BE2C (cell line): Measurements from ENCODE around the gene YKT6.
A peak's percentile ranks its signal among the peaks of the same experiment; 100 is the strongest.

Source experiments
- DNase-seq: peaks from one replicate; pipeline ENCODE4 v3.0.0-alpha.2; 2020
- H3K27me3 ChIP-seq: fragments of 250-450 bp; sonication (Bioruptor Pico); 2 replicates; pipeline ENCODE4 v1.5.1; 2020; ENCODE audit warnings: mild to moderate bottlenecking
- H3K36me3 ChIP-seq: fragments of 250-450 bp; sonication (Bioruptor Pico); 2 replicates; pipeline ENCODE4 v1.5.1; 2020; ENCODE audit warnings: mild to moderate bottlenecking
- H3K4me1 ChIP-seq: fragments of 250-450 bp; sonication (Bioruptor Pico); 2 replicates; pipeline ENCODE4 v1.5.1; 2020
- H3K4me3 ChIP-seq: 2 replicates; pipeline ENCODE4 v1.5.1; 2011; ENCODE audit warnings: low read depth, low read length
- H3K9me3 ChIP-seq: fragments of 250-450 bp; sonication (Bioruptor Pico); 2 replicates; pipeline ENCODE4 v1.5.1; 2020
- CTCF ChIP-seq: IDR thresholded peaks from 2 replicates; pipeline ENCODE4 v1.5.1; 2012; ENCODE audit warnings: mild to moderate bottlenecking, low read depth, low read length

The YKT6 gene

GRCh38 chr7:44189993-44190872, 10.5 kb upstream of the YKT6 start:
- no peaks in the 10 kb centered on the region for H3K27me3 ChIP-seq
- no peak for TF ChIP-seq CTCF

GRCh38 chr7:44191171-44191570, 9.6 kb upstream of the YKT6 start:
- Histone ChIP-seq H3K27me3 (no peaks in the 10 kb centered on the region), H3K9me3 (no peaks in the 10 kb centered on the region), H3K36me3 (no peaks in the 10 kb centered on the region), H3K4me1 (no peaks in the 10 kb centered on the region; the same call in 1 of the 2 replicates), H3K4me3 (no peak overlapping the region)
- TF ChIP-seq CTCF, result no peak
- DNase-seq, result no peak

More at GRCh38 chr7:44189993-44190872, 10.5 kb upstream of the YKT6 start:
- DNase-seq, result no peak
- no peaks in the 10 kb centered on the region; the same call in 1 of the 2 replicates for H3K4me1 ChIP-seq
- no peak overlapping the region for H3K4me3 ChIP-seq
- H3K36me3 ChIP-seq, result no peaks in the 10 kb centered on the region
- H3K9me3 ChIP-seq, result no peaks in the 10 kb centered on the region

GRCh38 chr7:44193011-44193802, 7.6 kb upstream of the YKT6 start:
- DNase-seq, result peak; percentile 47
- Histone ChIP-seq H3K27me3 (no peaks in the 10 kb centered on the region), H3K4me1 (no peaks in the 10 kb centered on the region; the same call in 1 of the 2 replicates), H3K9me3 (no peaks in the 10 kb centered on the region), H3K36me3 (no peaks in the 10 kb centered on the region), H3K4me3 (no peak overlapping the region)
- TF ChIP-seq CTCF, result no peak

- Histone ChIP-seq H3K27me3 (no peaks in the 10 kb centered on the region), H3K36me3 (no peaks in the 10 kb centered on the region)
- no peak for DNase-seq
These were observed 6.7 kb upstream of the YKT6 start for GRCh38 chr7:44194069-44194468.

GRCh38 chr7:44194562-44195145, 6.1 kb upstream of the YKT6 start:
- H3K36me3 ChIP-seq, result no peaks in the 10 kb centered on the region
- H3K27me3 ChIP-seq, result no peaks in the 10 kb centered on the region
- H3K9me3 ChIP-seq, result no peaks in the 10 kb centered on the region
- no peak for DNase-seq
- H3K4me1 ChIP-seq, result no peaks in the 10 kb centered on the region; the same call in 1 of the 2 replicates
- no peak for TF ChIP-seq CTCF
- no peak overlapping the region for H3K4me3 ChIP-seq

More at GRCh38 chr7:44194069-44194468, 6.7 kb upstream of the YKT6 start:
- no peak for TF ChIP-seq CTCF
- Histone ChIP-seq H3K9me3 (no peaks in the 10 kb centered on the region), H3K4me1 (no peaks in the 10 kb centered on the region; the same call in 1 of the 2 replicates), H3K4me3 (no peak overlapping the region)
